Thyroid gland (tissue), 4 donors: ENCODE results near the gene PRKCE.

Source experiments
- CTCF ChIP-seq, 6 experiments: fragments of 200-600 bp in 3 of 6; fragments of 450-650 bp in 3 of 6; sonication (generic) in 3 of 6; IDR thresholded peaks; one replicate each; pipeline ENCODE4 v1.5.1; 2016 to 2019; ENCODE audit warnings: antibody characterized with exemption in 6 of 6, mild to moderate bottlenecking in 2 of 6, inconsistent platforms in 1 of 6, moderate library complexity in 1 of 6
- POLR2A ChIP-seq, 2 donors: fragments of 450-650 bp; IDR thresholded peaks; one replicate each; pipeline ENCODE4 v1.6.1; 2017; ENCODE audit warnings: antibody characterized with exemption in 2 of 2, mild to moderate bottlenecking in 2 of 2, moderate library complexity in 1 of 2

GRCh38 chr2:45833968-45834344 lies 182.5 kb downstream of the PRKCE start:
- TF ChIP-seq CTCF (IDR thresholded peaks at IDR 0.05) (no peak), POLR2A (IDR thresholded peaks at IDR 0.05) (no peak)
